Right lobe of liver (tissue), 4 donors: ENCODE data around the gene GDNF.

ENCODE experiments used
- POLR2A ChIP-seq: fragments of 450-650 bp; IDR thresholded peaks from one replicate; pipeline ENCODE4 v1.6.1; 2017; ENCODE audit warnings: antibody characterized with exemption, mild to moderate bottlenecking
- TF ChIP-seq, protein P1 (sequence below), 4 donors: fragments of 200-600 bp in 3 of 4; fragments of 450-650 bp in 1 of 4; IDR thresholded peaks; one replicate each; pipeline versions ENCODE4 v1.5.1 to v1.8.0; 2016 to 2022; ENCODE audit warnings: antibody characterized with exemption in 4 of 4, mild to moderate bottlenecking in 2 of 4
- donor health status: DM: no; HTN: no; CAD: no.
- donor health status: DM: no; HTN: no; CAD: no.
- donor health status: DM: no; HTN: yes; CAD: no.

DNA sequence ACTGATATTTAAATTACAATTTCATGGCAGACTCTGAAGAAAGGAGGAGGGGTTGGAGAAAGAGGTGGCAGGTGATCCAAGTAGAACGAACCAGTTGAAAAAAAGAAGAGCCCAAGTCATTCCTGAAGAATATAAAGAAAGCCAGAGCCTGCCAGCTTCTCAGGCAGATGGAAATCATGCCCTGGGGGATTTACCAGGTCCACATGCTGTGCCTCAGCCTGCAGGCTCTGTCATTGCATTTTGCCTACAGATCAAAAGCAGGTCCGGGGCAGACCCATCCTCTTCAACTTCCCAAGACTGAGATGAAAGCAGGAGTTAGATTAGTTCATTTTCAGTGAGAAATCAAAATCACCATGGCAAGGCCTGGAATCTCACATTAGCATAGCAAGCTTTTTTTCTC lies 48.5 kb downstream of the GDNF start:
- TF ChIP-seq, protein P1, sequence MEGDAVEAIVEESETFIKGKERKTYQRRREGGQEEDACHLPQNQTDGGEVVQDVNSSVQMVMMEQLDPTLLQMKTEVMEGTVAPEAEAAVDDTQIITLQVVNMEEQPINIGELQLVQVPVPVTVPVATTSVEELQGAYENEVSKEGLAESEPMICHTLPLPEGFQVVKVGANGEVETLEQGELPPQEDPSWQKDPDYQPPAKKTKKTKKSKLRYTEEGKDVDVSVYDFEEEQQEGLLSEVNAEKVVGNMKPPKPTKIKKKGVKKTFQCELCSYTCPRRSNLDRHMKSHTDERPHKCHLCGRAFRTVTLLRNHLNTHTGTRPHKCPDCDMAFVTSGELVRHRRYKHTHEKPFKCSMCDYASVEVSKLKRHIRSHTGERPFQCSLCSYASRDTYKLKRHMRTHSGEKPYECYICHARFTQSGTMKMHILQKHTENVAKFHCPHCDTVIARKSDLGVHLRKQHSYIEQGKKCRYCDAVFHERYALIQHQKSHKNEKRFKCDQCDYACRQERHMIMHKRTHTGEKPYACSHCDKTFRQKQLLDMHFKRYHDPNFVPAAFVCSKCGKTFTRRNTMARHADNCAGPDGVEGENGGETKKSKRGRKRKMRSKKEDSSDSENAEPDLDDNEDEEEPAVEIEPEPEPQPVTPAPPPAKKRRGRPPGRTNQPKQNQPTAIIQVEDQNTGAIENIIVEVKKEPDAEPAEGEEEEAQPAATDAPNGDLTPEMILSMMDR (IDR thresholded peaks at IDR 0.05): no peak
- no peak for TF ChIP-seq POLR2A
